Activated CD4-positive, CD25-positive, alpha-beta regulatory T cell treated with anti-CD3 and anti-CD28 coated beads, Interleukin-2, amount 50 U/mL, for 72 hours (primary cell): ENCODE measurements around the gene PIMREG.

Experiments used
- DNase-seq: peaks from one replicate; pipeline ENCODE4 v3.0.0; 2021

Gene PIMREG

DNA sequence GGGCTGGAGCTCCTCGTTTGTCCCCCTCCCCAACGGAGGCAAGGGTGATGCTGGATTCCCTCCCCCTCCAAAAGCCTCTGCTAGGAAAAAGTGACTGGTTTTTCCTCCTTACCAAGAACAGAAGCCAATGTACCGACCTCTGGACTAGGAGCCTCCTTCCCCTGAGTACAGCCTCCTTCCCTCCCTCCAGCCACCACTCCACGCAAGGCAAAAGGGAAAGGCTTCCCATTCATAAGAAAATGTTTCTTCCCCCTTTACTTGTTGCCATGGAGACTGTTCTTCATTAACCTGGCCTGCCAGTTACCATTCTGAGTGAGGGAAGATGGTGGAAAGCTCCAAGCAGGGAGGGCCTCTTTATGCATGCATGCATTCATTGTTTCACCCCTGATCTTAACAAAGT is 4.3 kb upstream of the PIMREG start:
- no peak for DNase-seq

DNA sequence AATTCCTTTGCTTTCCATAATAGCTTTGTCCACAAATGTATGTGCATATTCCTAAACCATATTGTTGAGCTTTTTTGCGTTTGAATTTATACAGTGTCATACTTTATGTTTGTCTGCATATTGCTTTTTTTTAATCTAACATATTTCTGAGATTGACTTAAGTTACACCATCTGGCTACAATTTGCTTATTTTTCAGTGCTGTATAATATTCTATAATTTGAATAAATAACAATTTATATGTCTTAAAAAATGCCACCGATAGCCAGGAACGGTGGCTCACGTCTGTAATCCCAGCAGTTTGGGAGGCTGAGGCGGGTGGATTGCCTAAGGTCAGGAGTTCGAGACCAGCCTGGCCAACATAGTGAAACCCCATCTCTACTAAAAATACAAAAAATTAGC is 1.5 kb upstream of the PIMREG start:
- no peak for DNase-seq

DNA sequence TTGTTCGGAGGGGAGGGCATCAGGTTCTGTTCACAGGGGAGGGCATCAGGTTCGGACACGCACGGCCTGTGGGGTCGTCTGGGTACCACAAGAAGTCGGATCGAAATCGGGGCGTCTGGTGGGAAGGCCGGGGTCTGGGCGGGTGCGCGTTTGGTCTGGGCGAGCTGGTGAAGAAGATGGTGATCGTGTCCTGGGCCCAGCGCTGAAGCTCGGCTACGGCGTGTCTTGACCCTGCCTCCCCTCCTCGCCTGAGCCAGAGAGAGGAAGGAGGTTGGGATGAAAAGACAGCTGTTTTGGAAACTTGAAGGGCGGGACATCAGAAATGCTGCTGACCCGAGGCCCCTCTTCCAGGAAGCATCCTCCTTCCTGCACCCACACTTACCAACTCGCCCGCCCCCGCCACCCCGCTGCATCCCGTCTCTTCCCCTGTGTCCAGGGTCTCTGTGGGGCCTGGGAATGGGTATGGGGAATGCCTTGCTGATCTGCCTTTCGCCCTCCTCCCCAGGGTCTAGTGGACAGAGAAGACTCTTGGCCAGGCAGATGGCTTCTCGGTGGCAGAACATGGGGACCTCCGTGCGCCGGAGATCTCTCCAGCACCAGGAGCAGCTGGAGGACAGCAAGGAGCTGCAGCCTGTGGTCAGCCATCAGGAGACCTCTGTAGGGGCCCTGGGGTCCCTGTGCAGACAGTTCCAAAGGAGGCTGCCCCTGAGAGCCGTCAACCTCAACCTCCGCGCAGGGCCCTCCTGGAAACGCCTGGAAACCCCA is 498 bp downstream of the PIMREG start:
- no peak for DNase-seq

DNA sequence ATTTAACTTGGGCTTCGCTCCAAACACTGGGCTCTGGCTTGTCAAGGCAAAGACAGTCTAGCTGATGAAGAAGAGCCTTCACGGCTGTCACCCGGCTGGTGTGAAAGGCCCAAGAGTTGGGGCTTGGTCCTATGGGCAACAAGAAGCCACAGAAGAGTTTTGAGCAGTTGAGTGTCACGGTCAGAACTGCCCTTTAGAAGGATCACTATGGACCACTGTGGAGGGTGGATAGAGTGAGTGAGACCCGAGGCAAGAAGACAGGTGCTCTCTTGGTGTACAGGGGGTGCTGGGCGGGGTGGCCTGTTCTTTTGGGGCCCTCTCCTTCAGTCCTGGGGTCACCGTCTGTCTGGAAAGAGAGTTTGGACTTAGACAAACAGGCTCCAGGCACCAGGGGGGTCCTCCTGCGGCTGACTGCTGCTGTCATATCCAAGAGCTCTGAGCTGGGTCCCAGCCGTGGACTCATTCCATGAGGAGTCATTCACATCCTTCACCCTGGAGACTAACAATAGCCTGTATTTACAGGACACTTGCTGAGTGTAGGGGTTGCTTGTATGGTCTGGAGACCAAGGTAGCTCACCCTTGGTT is 2.4 kb downstream of the PIMREG start:
- no peak for DNase-seq

DNA sequence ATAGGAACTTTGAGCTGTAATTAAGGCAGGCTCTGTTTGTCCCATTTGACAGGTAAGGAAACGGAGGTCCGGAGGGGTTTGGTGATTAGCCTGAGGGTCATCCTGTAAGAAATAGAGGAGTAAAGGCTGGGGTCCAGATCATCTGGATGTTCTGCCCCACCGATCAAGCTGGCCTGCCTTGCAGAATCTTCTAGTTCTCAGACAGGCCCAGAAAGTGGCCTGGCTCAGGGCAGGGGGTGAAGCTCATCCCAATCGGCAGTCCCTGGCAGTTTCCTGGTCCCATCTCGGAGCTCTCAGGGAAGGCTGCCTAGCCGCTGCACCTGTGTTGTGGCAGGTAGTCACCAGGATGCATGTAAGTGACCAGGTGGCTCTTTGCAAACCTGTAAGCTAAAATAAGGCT is 4.2 kb downstream of the PIMREG start:
- DNase-seq, result no peak

DNA sequence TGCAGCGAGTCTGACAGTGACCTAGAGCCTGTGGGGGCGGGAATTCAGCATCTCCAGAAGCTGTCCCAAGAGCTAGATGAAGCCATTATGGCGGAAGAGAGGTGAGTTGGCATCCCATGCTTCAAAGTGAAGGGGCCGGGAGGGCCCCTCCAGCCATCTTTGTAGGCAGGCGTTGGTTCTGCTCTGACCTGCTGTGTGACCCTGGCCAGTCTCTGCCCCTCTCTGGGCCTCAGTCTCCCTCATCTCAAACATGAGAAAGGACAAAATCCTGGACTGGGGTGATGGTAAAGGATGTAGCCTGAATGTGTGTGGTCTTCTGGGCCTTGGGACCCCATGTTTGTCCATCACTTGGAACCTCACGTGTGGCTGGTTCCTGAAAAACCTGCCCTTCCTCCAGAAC is 5.1 kb downstream of the PIMREG start:
- no peak for DNase-seq

DNA sequence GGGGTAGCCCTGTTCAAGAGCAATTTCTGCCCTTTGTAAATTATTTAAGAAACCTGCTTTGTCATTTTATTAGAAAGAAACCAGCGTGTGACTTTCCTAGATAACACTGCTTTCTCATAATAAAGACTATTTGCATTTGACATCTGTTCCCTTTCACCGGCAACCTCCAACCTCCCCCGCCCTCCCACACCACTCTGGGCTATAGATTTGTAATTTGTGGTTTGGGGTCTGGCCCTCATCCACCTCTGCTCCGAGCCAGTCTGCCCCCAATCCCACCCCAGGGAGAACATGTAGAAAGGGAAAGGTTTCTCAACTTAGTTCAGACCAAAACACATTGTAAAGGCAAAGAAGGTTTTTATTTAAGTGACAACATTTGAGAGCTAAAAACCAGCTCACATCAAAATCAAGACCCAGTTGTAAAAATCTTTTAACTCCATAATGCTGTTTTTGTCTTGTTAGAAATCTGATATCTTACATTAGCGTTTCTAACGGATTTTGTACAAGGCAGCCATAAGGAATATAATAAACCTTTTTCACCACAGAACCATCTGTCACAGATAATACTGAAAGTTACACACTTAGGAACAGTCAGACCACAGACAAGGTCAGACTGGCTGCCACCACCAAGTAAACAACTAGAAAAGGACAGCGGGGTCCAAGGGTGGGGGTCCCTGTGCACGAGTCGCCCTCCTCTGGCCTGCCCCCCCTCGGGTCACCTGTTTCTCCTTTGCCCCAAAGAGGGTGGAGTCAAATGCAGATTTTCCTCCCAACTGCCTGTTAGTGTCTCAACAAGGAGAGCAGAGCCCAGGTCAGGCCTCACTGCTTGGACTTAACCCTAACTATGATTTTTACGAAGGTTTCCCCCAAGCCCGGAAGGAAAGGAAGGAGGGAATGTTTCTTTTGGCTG is 6.9 kb downstream of the PIMREG start:
- no peak for DNase-seq

DNA sequence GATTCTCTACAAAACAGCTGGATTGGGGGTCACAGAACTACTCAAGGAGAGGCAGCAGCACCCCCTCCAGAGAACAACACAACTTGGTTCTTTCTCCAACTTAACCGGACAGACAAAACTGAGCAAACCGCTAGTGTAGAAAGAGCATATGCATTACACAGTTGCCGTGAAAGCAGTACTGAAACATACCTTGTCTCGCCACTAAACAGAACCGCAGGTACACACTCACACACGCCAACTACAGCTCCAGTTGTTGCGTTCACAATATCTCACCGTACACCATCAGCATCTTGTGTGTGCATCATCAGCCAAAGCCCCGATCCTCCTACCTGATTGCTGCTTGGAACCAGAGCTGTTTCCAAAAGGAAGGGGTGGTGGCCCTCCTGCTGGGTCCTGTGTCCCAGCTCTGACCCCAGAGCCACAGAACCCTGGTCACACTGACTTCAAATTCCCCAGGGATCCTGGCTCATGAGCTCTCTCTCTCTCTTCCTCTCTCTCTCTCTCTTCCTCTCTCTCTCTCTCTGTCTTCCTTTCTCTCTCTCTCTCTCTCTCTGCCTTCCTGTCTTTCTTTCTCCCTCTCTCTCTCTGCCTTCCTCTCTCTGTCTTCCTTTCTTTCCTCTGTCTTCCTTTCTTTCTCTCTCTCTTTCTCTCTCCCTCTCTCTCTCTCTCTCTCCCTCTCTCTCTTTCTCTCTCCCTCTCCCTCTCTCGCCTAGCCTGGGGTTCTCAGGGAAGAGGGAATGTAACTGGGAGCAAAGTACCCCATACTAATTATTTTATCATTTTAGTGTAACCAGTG is 8.4 kb downstream of the PIMREG start:
- DNase-seq, result no peak

DNA sequence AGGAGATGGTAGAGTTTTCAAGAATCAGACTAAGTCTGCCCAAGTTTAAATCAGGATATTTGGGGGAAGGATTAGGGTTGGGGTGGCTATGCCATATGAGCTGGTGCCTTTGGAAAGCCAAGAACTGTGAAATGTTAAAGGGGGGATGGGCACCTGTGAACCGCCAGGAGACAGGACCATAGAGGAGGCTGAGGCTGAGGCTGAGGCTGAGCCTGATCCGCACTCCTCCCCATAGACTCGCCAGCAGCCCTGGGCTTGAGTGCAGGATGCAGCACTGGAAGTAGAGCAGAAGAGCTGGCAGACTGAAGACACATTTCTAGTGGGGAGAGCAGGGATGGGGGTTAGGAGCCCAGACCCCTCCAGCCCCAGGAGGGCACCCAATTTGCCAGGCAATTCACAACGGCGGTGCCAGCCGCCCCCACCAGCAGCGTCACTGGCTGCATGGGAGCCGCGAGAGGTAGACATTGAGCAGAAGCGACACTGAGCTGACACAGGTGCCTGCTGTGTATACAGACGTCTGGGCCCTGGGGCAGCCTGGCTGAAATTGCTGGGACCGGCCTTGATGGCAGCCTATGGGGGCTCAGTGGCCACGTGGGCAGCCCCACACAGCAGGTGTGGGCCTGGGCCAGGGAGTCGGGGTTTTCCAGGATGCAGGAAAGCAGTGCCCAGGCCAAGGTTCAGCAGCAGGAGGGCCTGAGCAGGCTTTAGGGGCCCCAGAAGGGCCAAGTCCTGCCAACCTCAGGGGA is 9.2 kb downstream of the PIMREG start:
- DNase-seq, result no peak

DNA sequence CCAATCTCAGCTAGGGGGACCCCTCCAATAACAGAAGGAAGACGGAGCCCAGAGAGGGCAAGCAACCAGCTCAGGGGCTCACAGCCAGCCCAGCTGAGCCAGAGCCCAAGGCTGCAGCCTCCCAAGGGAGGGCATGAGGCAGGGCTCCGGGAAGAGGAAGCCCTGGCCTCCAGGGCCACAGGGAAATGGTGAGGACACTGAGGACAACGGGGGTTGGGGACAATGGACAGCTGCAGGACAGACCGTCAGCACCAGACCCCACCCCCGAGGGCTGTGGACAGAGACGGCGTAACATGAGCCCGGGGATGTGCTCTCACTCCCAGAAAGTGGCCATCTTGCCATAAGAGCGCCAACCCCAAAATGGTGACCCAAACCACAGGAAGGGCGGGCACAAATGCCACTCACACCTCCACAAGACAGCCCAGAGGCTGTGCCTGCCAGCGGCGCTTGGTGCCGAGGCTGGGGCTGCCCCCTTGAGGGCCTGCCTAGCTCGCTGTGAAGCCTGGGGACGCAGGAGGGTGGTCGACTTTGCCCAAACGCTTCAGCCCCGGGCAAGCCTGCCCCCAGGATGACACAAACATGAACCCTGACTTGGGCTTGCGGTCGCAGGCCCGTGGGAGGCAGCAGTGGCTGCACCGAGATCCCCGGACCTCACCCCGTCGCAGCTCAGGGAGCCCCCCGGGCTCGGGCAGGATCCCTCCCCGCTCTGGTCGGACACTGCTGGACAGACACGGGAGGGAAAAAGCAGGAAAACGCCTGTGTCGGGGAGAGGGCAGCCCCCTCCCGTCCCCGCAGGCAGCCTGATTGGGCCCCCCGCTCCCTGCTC is 10.5 kb downstream of the PIMREG start:
- no peak for DNase-seq

DNA sequence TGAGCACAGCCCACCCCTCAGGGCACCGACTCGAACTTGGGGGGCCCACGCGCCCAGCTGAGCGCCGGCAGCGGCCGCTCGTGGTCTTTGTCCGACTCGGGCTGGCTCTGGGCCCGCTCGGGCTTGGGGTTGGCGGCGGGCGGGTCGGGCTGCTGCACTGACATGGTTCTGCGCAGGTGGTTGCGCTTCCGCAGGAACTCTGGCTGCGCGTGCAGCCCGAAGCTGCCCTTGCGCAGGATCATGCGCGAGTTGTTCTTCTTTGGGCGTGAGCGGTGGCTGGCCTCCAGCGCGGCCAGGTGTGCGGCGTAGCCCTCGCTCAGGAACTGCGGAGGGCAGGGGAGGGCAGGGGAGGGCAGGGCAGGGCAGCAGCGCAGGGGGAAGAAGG is 11.1 kb downstream of the PIMREG start:
- DNase-seq, result no peak

DNA sequence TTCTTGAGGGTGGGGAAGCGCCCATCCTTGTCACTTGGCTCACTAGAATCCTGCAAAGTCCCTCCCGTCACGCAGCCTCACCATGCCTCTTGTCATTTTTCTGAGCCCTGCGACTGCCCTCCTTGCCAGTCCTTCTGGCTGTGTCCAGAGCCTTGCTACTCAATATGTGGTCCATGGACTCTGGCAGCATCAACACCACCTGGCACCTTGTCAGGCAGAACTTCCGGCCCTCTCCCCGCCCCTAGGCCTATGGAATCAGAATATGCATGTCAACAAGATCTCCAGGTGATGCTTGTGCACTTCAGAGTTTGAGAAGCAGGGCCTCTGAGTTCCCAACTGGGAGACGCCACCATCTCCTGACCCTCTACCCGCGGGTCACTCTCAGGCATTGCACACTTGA is 12.1 kb downstream of the PIMREG start:
- no peak for DNase-seq

DNA sequence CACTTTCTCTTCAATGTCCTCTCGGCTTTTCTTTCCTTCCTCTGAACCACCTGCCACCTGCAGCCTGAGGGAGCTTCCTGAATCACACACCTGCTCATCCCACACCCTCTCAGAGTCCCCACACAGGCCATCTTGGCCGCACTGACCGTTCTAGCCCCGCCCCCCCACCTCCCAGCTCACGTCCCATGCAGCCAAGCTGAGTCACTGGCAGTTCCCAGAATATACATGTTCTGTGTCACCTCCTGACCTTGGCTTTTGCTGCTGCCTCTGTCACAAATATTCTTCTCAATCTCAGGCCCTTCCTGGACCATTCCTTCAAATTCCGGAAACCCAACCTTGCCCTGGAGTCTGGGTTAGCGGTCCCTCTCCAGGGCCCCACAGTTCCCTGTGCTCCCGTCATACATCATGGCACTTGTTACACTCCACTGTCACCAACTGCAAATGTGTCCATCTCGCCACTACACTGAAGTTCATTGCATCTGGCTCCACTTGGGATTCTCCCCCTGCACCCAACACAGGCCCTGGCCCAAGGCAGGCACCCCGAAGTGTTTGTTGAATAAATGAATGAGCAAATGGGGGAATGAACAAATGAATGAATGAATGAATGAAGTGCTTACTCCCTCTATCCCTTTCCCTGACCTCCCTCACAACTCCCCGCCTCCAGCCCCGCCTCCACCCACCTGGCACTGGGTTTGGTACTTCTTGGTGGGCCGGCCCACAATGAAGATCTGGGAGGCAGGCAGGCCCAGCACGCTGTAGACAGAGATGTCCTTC is 12.8 kb downstream of the PIMREG start:
- no peak for DNase-seq

DNA sequence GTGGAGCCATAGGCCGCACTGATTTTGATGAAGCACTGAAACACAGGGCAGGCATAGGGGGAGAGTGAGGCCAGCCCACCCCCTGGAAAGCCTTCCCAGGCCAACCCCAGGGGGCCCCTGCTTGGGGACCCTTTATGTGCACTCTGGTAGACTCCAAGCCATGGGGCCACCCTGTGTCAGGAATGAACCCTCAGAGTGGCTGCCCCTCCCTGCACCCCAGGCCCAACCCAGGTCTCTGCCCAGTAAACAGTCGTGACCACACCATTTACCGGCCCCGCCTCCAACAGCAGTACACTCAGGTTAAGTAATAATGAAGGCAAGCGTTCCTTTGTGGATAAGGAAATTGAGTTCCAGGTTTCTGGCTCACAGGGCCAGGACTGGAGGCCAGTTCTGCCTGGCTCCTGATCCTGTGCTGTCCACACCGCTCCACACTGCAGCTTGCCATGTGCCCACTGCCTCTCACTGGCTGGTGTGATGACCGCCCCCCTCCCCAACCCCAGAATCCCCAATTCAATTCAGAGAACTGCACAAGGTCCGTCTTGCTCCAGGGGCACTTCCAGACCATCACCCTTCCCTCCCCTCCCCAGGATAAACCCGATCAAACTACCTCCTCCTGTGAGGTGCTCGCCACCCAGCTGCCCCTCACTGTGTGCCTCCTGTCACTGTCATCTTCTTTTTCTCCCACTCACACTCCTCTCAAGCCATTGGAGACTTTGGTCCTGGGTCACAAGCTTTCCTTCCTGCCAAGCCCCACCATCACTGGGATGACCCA is 13.6 kb downstream of the PIMREG start:
- DNase-seq, result no peak

DNA sequence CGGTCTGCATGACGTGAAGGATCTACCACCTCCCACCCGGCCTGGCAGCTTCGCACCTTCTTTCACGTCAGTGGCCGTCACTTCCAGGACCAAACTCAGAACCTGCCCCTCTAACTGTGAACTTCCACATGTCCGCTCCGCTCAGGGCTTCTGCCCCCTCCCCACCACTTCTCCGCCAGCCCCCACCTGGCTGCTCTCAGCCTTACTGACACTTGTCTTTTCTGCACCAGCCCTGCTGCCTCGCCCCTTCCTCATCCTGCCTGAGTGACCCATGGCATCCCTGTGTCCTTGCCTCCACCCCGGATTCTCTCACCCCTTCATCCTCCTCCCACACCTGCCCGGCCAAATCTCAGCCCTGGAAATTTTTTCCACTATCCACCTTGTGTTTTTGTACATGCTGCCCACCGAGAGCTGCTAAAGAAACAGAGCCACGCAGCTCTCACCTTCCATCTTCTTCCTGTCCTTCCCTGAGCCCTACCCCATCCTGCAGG is 14.2 kb downstream of the PIMREG start:
- no peak for DNase-seq

DNA sequence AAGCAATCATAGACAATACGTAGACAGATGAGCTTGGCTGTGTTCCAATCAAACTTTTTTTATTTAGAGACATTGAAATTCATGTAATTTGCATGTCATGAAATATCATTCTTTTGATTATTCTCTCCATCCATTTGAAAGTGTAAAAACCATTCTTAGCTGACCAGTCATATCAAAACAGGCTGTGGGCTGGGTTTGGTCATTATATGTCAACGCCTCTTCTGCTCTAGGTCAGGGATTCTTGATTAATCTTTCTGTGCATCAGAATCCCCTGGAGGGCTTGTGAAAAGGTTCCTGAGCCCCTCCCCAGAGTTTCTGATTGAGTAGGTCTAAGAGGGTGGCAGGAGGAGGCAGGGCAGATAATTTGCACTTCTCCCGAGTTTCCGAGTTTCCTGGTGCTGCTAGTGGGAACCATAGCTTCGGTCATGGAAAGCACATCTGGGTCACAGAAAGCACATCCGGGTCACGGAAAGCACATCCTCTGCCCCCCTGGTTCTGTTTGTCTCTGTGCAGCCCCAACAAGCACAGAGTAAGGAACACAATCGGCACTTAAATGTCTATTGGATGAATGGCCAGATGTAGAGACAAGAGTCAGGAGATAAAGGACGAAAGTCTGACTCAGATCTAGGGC is 16.4 kb downstream of the PIMREG start:
- DNase-seq, result no peak

DNA sequence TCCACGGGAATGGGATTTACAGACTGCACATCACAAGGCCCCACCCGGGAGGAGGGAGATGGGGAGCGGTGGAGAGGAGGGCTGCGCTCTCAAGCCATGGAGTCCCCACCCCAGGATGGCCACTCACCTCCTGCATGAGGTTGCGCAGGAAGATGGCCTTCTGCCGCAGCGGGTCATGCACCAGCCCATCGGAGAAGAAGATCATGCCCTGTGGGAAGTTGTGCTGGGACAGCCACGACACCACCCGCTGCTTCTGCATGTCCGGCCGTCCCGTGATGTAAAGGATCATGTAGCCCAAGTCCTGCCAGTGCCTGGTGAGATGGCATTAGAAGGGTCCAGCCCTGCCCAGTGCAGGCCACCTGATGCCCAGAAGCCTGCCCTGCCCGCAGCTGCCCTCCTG is 17.0 kb downstream of the PIMREG start:
- DNase-seq, result no peak

DNA sequence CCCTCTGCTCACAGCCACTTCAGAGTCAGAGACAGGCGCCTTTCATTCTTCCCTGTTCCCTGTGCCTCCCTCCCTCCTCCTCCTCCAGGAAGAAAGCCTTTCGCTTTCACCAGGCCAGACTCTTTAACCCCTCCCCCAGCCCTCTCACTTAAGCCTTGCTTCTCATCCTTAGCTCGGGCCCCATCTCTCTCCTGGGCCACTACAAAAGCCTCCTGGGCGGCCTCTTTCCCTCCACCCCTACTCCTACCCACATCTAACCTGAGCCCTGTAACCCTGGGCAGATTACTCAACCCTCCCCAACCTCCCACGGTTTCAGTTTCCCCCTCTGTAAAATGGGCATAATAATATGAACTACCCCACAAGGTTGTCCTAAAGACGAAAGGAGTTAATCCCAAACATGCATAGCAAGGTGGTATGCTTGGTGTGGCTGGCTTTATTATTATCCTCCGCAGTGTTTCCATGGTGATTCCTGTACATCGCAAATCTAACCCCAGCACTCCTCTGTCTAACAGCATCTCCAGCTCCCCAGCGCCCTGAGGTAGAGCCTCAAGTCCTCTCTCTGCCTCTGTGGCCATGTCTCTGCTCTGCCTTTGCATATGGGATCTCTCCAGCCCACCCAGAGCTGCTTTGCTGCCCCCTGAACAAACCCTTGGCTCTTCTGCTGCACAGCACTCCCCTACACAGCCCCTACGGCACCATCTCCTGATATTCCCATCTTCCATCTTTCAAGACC is 17.7 kb downstream of the PIMREG start:
- no peak for DNase-seq
